Measurements from ENCODE around the gene CRYBB1. TPM values are rescaled to one million over a fixed set of nuclear protein-coding genes. Genes with fewer than 3 reads are reported as not detected.

CRYBB1 gene
- total RNA-seq, 4 donors from 2014 or later: 0.40 TPM; not detected in 3

GRCh38 chr22:26642465-26643417 is 24.9 kb upstream of the CRYBB1 start:
- no peak overlapping the region for H3K27ac ChIP-seq
- H3K4me1 ChIP-seq: peaks cover 0 to 15% (median 4%) of the 10 kb centered on the region in 3 donors
- H3K9me3 ChIP-seq: no peaks in the 10 kb centered on the region
- H3K36me3 ChIP-seq: no peaks in the 10 kb centered on the region
- whole genome bisulfite sequencing, 2 donors (ENCODE audit: low coverage in 1 of 2): 26 to 60% methylated on average over 1 to 6 of the region's 8 CpGs
- H3K4me3 ChIP-seq: no peak overlapping the region
- ATAC-seq: no peak
- peaks cover 77% of the 10 kb centered on the region for H3K27me3 ChIP-seq
- TF ChIP-seq POLR2AphosphoS5 (IDR thresholded peaks at IDR 0.05) (no peak), EP300 (IDR thresholded peaks at IDR 0.05) (no peak), POLR2A (IDR thresholded peaks at IDR 0.05) (no peak)
- TF ChIP-seq, protein P1, sequence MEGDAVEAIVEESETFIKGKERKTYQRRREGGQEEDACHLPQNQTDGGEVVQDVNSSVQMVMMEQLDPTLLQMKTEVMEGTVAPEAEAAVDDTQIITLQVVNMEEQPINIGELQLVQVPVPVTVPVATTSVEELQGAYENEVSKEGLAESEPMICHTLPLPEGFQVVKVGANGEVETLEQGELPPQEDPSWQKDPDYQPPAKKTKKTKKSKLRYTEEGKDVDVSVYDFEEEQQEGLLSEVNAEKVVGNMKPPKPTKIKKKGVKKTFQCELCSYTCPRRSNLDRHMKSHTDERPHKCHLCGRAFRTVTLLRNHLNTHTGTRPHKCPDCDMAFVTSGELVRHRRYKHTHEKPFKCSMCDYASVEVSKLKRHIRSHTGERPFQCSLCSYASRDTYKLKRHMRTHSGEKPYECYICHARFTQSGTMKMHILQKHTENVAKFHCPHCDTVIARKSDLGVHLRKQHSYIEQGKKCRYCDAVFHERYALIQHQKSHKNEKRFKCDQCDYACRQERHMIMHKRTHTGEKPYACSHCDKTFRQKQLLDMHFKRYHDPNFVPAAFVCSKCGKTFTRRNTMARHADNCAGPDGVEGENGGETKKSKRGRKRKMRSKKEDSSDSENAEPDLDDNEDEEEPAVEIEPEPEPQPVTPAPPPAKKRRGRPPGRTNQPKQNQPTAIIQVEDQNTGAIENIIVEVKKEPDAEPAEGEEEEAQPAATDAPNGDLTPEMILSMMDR (IDR thresholded peaks at IDR 0.05): no peak

GRCh38 chr22:26636296-26636695 is 18.5 kb upstream of the CRYBB1 start:
- ATAC-seq: no peak
- Histone ChIP-seq H3K4me1 (no peaks in the 10 kb centered on the region), H3K4me3 (no peak overlapping the region), H3K27ac (no peak overlapping the region), H3K9me3 (no peaks in the 10 kb centered on the region), H3K27me3 (peaks cover 68% of the 10 kb centered on the region), H3K36me3 (no peaks in the 10 kb centered on the region)
- 20 to 40% methylated on average over 1 of the region's 1 CpG for WGBS, 2 donors (ENCODE audit: low coverage in 1 of 2)
- TF ChIP-seq EP300 (IDR thresholded peaks at IDR 0.05): no peak
- no peak for TF ChIP-seq POLR2AphosphoS5 (IDR thresholded peaks at IDR 0.05)
- TF ChIP-seq, protein P1 (IDR thresholded peaks at IDR 0.05): no peak
- no peak for TF ChIP-seq POLR2A (IDR thresholded peaks at IDR 0.05)

DNA sequence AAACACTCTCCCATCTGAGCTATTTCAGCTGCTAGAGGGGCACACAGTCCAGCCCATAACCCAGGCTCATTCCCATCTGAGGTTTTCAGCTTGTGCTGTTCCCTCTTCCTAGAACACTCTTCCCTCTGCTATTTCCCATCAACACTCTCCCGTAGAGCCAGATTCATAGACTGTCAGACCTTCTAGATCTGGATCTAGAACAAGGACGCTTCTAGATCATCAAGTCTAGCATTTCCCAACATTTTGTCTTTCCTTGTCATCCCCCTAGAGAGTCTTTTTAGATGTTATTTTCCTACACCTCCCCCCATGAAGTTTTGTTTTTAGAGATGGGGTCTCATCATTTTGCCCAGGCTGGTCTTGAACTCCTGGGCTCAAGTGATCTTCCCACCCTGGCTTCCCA is 17.3 kb upstream of the CRYBB1 start:
- Histone ChIP-seq H3K27me3 (peaks cover 57% of the 10 kb centered on the region), H3K4me1 (no peaks in the 10 kb centered on the region), H3K36me3 (no peaks in the 10 kb centered on the region), H3K4me3 (no peak overlapping the region), H3K9me3 (peaks cover 0 to 6% (median 0%) of the 10 kb centered on the region in 3 donors), H3K27ac (no peak overlapping the region)
- 73 to 80% methylated on average over 1 to 2 of the region's 2 CpGs for whole genome bisulfite sequencing, 2 donors (ENCODE audit: low coverage in 1 of 2)
- ATAC-seq: no peak
- TF ChIP-seq POLR2A (IDR thresholded peaks at IDR 0.05) (no peak), EP300 (IDR thresholded peaks at IDR 0.05) (no peak), POLR2AphosphoS5 (IDR thresholded peaks at IDR 0.05) (no peak)
- TF ChIP-seq, protein P1 (IDR thresholded peaks at IDR 0.05): no peak

GRCh38 chr22:26634189-26634588 is 16.4 kb upstream of the CRYBB1 start:
- TF ChIP-seq EP300 (IDR thresholded peaks at IDR 0.05) (no peak), POLR2AphosphoS5 (IDR thresholded peaks at IDR 0.05) (no peak), POLR2A (IDR thresholded peaks at IDR 0.05) (no peak)
- TF ChIP-seq, protein P1 (IDR thresholded peaks at IDR 0.05): no peak
- ATAC-seq: no peak
- Histone ChIP-seq H3K36me3 (no peaks in the 10 kb centered on the region), H3K4me1 (no peaks in the 10 kb centered on the region), H3K27ac (no peak overlapping the region), H3K4me3 (no peak overlapping the region), H3K27me3 (peaks cover 51% of the 10 kb centered on the region), H3K9me3 (peaks cover 0 to 9% (median 0%) of the 10 kb centered on the region in 3 donors)
- WGBS, 2 donors (ENCODE audit: low coverage in 1 of 2): 80 to 86% methylated on average over 1 to 3 of the region's 3 CpGs
